Activated CD8-positive, alpha-beta memory T cell treated with anti-CD3 and anti-CD28 coated beads for 4 hours (primary cell): ENCODE data around the gene IGSF21.

Source experiments
- DNase-seq, 2 donors: peaks; one replicate each; pipeline ENCODE4 v3.0.0-alpha.2; 2020; ENCODE audit warnings: low read depth in 2 of 2

Gene IGSF21

GRCh38 chr1:18325136-18325535 lies 217.5 kb downstream of the IGSF21 start:
- no peak for DNase-seq

GRCh38 chr1:18326211-18326897 lies 218.8 kb downstream of the IGSF21 start:
- DNase-seq = no peak

GRCh38 chr1:18327650-18328049 lies 220.1 kb downstream of the IGSF21 start:
- DNase-seq = no peak

- no peak for DNase-seq
Measured at GRCh38 chr1:18328803-18329202, 221.2 kb downstream of the IGSF21 start.

GRCh38 chr1:18329469-18330253 lies 222.1 kb downstream of the IGSF21 start:
- no peak for DNase-seq

- no peak for DNase-seq
Measured at GRCh38 chr1:18332576-18332975, 225.0 kb downstream of the IGSF21 start.

- DNase-seq = no peak
Measured at GRCh38 chr1:18333220-18333619, 225.6 kb downstream of the IGSF21 start.

GRCh38 chr1:18336801-18337200 lies 229.2 kb downstream of the IGSF21 start:
- DNase-seq = no peak

GRCh38 chr1:18337757-18338156 lies 230.2 kb downstream of the IGSF21 start:
- no peak for DNase-seq

GRCh38 chr1:18339161-18339560 lies 231.6 kb downstream of the IGSF21 start:
- no peak for DNase-seq

GRCh38 chr1:18340158-18340764 lies 232.7 kb downstream of the IGSF21 start:
- no peak for DNase-seq

GRCh38 chr1:18340787-18341186 lies 233.2 kb downstream of the IGSF21 start:
- DNase-seq = no peak

GRCh38 chr1:18341291-18342069 lies 233.9 kb downstream of the IGSF21 start:
- DNase-seq = no peak

GRCh38 chr1:18342744-18343143 lies 235.1 kb downstream of the IGSF21 start:
- no peak for DNase-seq

- DNase-seq = no peak
Measured at GRCh38 chr1:18343581-18343980, 236.0 kb downstream of the IGSF21 start.

- DNase-seq = no peak
Measured at GRCh38 chr1:18344755-18345154, 237.2 kb downstream of the IGSF21 start.

- no peak for DNase-seq
Measured at GRCh38 chr1:18347559-18347958, 240.0 kb downstream of the IGSF21 start.

- no peak for DNase-seq
Measured at GRCh38 chr1:18348354-18348753, 240.8 kb downstream of the IGSF21 start.

GRCh38 chr1:18350747-18351146 lies 243.1 kb downstream of the IGSF21 start:
- DNase-seq = no peak

GRCh38 chr1:18351735-18352134 lies 244.1 kb downstream of the IGSF21 start:
- DNase-seq = no peak

- no peak for DNase-seq
Measured at GRCh38 chr1:18352636-18353265, 245.2 kb downstream of the IGSF21 start.

GRCh38 chr1:18353528-18353927 lies 245.9 kb downstream of the IGSF21 start:
- no peak for DNase-seq
